WERI-Rb-1 (cell line): ENCODE results near the gene TSEN2.
"Not testable (repeated sequence)": the region's sequence is repeated elsewhere in the genome, so short reads cannot be mapped to it uniquely, and the experiment has no call there.

ENCODE experiments used
- DNase-seq: peaks from one replicate; pipeline ENCODE4 v3.0.0-alpha.2; 2020
- H3K27ac ChIP-seq: fragments of 250-450 bp; sonication (Bioruptor Pico); 2 replicates; pipeline ENCODE4 v1.5.1; 2020; ENCODE audit warnings: mild to moderate bottlenecking, moderate library complexity
- H3K27me3 ChIP-seq: fragments of 250-450 bp; sonication (Bioruptor Pico); 2 replicates; pipeline ENCODE4 v1.5.1; 2021; ENCODE audit warnings: mild to moderate bottlenecking, low read depth, moderate library complexity; ENCODE audit not compliant: insufficient read depth, severe bottlenecking
- H3K36me3 ChIP-seq: fragments of 250-450 bp; sonication (Bioruptor Pico); 2 replicates; pipeline ENCODE4 v1.5.1; 2020; ENCODE audit warnings: mild to moderate bottlenecking, moderate library complexity
- H3K4me3 ChIP-seq: 2 replicates; pipeline ENCODE4 v1.5.1; 2011; ENCODE audit warnings: low read depth, mild to moderate bottlenecking, control low read depth, low read length
- H3K9me3 ChIP-seq: fragments of 250-450 bp; sonication (Bioruptor Pico); 2 replicates; pipeline ENCODE4 v1.5.1; 2021; ENCODE audit warnings: mild to moderate bottlenecking, moderate library complexity; ENCODE audit not compliant: severe bottlenecking
- CTCF ChIP-seq: IDR thresholded peaks from 2 replicates; pipeline ENCODE4 v1.5.1; 2011; ENCODE audit warnings: low read depth, mild to moderate bottlenecking, control low read depth, inconsistent platforms, low read length

TSEN2 gene

DNA sequence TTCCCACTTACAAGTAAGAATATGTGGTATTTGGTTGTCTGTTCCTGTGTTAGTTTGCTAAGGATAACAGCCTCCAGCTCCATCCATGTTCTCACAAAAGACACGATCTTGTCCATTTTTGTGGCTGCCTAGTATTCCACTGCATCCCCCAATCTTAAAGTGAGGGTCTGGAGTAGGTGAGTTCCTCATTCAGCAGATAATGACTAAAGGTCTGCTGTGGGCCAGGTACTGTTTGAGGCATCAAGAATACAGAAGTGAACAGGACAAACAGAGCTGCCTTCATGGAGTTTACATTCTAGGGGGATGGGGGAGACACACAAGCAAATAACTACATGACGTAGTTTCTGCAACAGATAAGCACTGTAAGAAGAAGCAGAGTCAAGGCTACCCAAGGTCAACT is 36.7 kb downstream of the TSEN2 start:
- Histone ChIP-seq H3K9me3 (no peaks in the 10 kb centered on the region), H3K36me3 (peaks cover 6% of the 10 kb centered on the region), H3K4me3 (no peak overlapping the region), H3K27me3 (no peaks in the 10 kb centered on the region), H3K27ac (no peak overlapping the region)
- no peak for DNase-seq
- TF ChIP-seq CTCF = no peak

DNA sequence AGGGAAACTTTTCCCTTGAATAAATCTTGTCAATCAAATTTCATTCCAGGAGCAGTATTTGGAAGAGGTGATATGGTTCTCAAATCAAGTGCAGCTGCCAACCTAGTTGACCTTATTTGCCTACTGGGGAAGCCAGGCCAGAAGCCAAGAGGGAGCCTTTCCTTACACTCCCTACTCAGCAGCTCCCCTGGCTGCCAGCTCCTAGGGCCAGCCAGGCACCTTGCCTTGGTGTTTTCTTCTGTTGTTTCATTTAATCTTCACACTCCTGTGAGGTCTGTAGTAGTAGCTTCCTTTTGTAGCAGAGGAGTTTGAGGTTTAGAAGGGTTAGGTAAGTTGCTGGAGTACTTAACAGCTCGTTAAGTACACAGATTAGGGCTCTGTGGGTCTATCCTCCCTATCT is 38.4 kb downstream of the TSEN2 start:
- H3K27ac ChIP-seq = no peak overlapping the region
- peaks cover 6% of the 10 kb centered on the region for H3K36me3 ChIP-seq
- no peak overlapping the region for H3K4me3 ChIP-seq
- no peak for TF ChIP-seq CTCF
- no peak for DNase-seq
- H3K9me3 ChIP-seq = no peaks in the 10 kb centered on the region
- no peaks in the 10 kb centered on the region for H3K27me3 ChIP-seq

- peaks cover 12% of the 10 kb centered on the region; the same call in 1 of the 2 replicates for H3K36me3 ChIP-seq
- no peaks in the 10 kb centered on the region for H3K9me3 ChIP-seq
- DNase-seq = no peak
- no peaks in the 10 kb centered on the region for H3K27me3 ChIP-seq
- H3K27ac ChIP-seq = no peak overlapping the region
- H3K4me3 ChIP-seq = no peak overlapping the region
- no peak for TF ChIP-seq CTCF
Measured at GRCh38 chr3:12527757-12528143, 43.5 kb downstream of the TSEN2 start.

- no peak for TF ChIP-seq CTCF
- H3K36me3 ChIP-seq = peaks cover 12% of the 10 kb centered on the region; the same call in 1 of the 2 replicates
- no peak for DNase-seq
Measured at GRCh38 chr3:12532182-12532581, 47.9 kb downstream of the TSEN2 start.

GRCh38 chr3:12536423-12536822 is 52.1 kb downstream of the TSEN2 start:
- peak; percentile 20; the same call in 1 of the 2 replicates for TF ChIP-seq CTCF
- Histone ChIP-seq H3K4me3 (no peak overlapping the region), H3K36me3 (no peaks in the 10 kb centered on the region)

More at GRCh38 chr3:12532182-12532581, 47.9 kb downstream of the TSEN2 start:
- no peaks in the 10 kb centered on the region for H3K27me3 ChIP-seq
- H3K9me3 ChIP-seq = no peaks in the 10 kb centered on the region
- H3K4me3 ChIP-seq = no peak overlapping the region
- no peak overlapping the region for H3K27ac ChIP-seq

GRCh38 chr3:12541625-12542024 is 57.3 kb downstream of the TSEN2 start:
- peak; percentile 84 for TF ChIP-seq CTCF

More at GRCh38 chr3:12536423-12536822, 52.1 kb downstream of the TSEN2 start:
- Histone ChIP-seq H3K27me3 (no peaks in the 10 kb centered on the region), H3K9me3 (no peaks in the 10 kb centered on the region), H3K27ac (no peak overlapping the region)
- no peak for DNase-seq

GRCh38 chr3:12543497-12543896 is 59.2 kb downstream of the TSEN2 start:
- H3K4me3 ChIP-seq, DNase-seq, H3K36me3 ChIP-seq, H3K27me3 ChIP-seq, H3K9me3 ChIP-seq, H3K27ac ChIP-seq: not testable (repeated sequence)

More at GRCh38 chr3:12541625-12542024, 57.3 kb downstream of the TSEN2 start:
- H3K36me3 ChIP-seq = no peaks in the 10 kb centered on the region
- H3K27ac ChIP-seq = no peak overlapping the region
- DNase-seq = peak; percentile 65
- H3K4me3 ChIP-seq = no peak overlapping the region
- H3K9me3 ChIP-seq = no peaks in the 10 kb centered on the region
- H3K27me3 ChIP-seq = no peaks in the 10 kb centered on the region
